GM21825 (cell line): ENCODE measurements around the gene IMPA2.
"Not testable (repeated sequence)": the region's sequence is repeated elsewhere in the genome, so short reads cannot be mapped to it uniquely, and the experiment has no call there.

ENCODE experiments used
- ATAC-seq: cut with Tn5 transposase; IDR thresholded peaks from one replicate; pipeline ENCODE4 v1.9.1; 2021; ENCODE audit warnings: mild to moderate bottlenecking, moderate library complexity; ENCODE audit not compliant: unreplicated experiment

IMPA2 gene

DNA sequence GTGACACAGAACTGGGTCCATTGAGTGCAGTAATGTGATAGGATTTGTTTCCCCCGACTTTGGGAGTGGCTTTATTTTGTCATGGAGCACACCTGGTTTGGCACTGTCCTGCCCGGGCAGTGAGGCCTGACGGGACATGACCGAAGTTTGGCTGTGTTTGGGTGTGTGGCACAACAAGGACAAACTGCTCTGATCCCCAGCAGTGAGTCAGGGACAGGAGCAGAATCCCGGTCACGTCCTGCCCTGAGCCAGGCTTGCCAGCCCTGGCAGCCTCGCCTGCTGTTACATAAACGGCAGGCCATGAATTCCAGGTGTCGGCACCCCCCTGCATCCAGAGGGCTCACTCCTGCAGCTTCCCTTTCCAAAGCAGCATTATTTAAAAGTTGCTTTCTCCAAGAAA lies 45.7 kb downstream of the IMPA2 start:
- no peak for ATAC-seq

DNA sequence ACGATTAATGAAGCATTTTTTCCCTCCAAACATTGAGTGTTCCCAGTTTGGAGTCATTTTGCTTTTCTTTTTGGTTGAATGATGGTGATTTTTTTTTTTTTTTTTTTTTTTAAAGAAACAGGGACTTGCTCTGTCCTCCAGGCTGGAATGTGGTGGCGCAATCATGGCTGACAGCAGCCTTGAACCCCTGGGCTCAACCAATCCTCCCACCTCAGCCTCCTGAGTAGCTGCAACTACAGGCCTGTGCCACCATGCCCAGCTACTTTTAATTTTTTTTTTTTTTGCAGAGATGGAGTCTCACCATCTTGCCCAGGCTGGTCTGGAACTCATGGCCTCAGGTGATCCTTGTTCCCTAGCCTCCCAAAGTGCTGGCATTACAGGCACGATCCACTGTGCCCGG lies 46.2 kb downstream of the IMPA2 start:
- ATAC-seq: no peak

DNA sequence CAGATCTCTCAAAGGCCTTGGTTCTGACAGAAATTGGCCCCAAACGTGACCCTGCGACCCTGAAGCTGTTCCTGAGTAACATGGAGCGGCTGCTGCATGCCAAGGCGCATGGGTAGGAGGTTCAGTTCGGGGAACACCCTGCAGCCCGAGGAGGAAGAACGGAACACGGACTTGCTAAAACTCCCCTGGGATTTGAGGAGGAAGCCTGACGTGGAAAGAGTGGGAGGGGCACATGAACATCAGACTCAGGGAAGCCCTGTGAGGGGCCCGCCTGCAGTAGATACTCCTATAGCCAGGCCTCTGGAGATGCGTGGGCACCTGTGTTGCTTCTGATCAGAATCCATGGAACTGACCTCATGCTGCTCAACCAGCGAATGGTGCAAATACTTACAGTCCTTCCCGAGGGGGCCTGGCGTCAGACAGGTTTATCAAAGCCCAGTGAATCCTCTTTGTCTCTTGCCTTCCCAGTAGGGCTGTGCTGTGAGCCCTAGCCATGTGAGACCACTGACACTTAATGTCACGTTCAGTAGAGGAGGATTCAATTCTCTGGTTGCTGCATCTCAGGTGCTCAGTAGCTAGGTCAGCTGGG lies 46.8 kb downstream of the IMPA2 start:
- ATAC-seq: no peak

DNA sequence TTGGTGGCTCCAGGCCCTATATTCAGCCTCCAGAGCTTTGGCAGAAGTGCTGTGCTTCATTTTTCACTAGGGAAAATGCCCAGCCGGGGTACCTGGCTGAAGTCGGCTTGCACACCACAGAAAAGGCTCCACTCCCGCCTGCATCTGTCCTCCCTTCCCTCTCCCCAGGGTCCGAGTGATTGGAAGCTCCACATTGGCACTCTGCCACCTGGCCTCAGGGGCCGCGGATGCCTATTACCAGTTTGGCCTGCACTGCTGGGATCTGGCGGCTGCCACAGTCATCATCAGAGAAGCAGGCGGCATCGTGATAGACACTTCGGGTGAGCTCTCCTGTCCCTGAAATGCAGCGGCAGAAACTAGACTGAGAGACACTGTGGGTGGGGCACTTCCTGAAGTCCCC lies 47.4 kb downstream of the IMPA2 start:
- no peak for ATAC-seq

DNA sequence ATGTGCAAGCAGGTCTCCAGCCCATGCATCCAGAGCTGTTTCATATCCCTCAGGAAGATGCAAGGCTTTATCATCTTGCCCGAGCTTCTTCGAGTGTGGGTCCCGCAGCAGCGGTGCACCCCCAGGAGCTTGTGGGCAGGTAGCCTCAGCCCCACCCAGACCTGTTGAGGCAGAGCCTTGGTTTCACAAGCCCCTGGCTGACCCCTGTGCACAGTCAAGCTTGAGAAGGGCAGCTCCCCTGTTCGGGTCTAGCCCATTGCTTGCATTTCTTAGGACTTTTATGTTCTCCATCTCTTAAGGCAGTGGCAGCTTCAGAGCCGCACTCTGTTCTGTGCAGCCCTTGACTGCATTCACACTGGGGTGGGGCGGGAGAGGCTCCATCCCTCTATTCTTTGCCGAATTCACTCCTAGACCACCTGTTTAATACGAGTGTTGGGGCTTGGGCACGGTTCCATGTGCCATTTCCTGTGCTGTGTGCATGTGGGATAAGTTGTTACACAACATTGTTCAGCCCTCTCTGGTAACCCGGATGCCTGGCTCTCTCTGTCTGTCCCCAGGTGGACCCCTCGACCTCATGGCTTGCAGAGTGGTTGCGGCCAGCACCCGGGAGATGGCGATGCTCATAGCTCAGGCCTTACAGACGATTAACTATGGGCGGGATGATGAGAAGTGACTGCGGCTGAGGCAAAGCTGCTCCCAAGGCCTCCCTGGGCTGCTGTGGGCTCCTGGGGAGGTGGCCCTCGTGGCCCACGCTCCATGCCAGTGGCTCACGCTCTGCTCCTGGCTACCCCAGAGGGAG lies 48.7 kb downstream of the IMPA2 start:
- ATAC-seq: no peak

DNA sequence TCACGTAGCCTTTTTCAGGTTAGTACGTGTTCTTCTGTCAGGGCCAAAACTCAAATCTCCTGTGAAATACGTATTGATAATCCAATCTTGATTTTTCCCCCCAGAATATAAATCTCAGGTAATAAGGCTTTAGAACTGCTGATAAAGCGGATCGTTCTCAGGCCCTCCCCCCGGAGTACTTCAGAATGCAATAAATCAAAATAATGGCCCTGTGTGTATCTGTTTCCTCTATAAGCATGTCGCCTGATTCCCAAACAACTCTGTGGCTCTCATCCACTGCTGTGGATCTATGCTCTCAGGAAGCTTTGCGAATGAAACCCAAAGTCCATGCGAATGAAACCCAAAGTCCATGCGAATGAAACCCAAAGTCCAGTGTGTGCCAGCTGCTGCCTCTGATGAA lies 49.4 kb downstream of the IMPA2 start:
- ATAC-seq: no peak

DNA sequence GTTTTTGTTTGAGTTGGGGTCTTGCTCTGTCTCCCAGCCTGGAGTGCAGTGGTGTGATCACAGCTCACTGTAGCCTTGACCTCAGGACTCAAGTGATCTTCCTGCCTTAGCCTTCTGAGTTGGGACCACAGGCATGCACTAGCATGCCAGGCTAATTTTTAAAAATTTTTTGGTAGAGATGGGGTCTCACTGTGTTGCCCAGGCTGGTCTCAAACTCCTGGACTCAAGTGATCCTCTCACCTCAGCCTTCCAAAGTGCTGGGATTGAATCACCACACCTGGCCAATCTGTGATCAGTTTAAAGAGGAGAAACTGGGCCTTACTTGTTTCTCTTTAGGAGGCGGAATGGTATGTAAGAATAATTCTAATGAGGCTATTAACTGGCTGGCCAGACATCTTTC lies 49.9 kb downstream of the IMPA2 start:
- no peak for ATAC-seq

DNA sequence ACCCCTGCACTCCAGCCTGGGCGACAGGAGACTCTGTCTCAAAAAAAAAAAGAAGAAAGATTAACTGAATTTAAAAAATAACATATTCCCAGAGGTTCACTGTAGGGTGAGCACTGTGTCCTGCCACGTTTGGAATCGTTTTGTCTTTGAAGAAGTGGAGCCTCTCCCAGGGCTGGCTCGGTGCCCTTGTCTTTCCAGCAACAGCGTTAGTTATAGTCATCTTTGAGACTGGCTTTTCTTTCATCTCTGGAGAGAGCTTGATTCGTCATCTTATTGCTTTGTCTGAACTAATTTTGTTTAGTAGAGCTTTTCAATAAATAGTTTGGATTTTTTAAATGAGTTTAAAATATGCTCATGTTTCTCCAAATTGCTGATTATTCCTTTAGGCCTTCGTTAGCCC lies 50.5 kb downstream of the IMPA2 start:
- ATAC-seq: no peak

DNA sequence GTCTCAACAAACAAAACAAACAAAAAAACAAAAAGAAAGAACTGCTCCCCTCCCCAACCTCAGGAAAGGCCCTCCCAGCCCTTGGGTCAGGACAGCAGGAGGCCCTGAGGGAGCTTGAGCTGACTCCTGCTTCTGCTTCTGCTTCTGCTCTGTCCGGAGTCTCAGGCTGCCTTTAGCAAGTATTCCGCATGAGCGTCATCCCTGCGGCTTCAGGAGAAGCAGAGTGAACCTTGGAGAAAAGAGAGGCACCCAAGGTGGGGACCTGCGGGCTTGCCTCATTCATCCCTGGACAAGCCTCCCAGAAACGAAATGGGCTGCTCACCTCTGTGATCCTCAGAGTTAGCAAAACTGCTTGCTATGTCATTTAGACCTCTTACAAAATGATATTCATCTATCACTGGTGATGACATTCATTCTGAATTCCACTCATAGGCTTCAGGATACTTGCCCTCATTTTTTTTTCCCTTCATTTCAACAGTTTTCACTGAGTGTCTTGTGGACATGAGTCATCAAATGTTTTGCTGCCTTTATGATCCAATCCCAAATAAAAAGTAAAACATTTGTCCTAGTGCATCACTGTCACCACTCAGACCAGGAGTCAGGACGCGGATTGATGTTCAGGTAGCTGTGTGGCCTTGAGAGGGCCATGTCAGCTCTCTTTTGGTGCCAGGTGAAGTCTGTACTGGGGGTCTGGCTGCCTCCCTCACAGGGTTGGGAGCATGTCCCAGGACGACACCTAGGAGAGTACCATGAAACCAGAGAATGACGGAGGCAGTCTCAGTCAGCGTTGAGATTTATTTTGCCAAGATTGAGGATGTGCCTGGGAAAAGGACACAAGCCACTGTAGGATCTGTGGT lies 51.7 kb downstream of the IMPA2 start:
- no peak for ATAC-seq

DNA sequence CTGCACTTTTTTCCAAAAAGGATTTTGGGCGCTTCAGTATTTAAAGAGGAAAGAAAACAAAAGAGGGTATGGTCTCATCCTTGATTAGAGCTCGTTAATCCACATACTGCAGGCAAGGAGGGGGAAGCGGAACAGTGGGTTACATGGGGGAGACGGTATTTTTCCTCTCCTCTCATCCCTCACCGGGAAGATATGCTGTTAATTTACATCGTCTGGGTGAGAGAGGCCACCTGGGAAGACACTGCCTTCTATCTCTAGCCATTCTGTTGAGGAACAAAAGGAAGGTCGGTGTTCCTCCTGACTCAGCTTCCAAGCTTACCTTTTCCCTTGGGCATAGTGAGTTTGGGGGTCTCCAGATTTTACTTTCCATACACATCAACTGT lies 52.3 kb downstream of the IMPA2 start:
- ATAC-seq: no peak

DNA sequence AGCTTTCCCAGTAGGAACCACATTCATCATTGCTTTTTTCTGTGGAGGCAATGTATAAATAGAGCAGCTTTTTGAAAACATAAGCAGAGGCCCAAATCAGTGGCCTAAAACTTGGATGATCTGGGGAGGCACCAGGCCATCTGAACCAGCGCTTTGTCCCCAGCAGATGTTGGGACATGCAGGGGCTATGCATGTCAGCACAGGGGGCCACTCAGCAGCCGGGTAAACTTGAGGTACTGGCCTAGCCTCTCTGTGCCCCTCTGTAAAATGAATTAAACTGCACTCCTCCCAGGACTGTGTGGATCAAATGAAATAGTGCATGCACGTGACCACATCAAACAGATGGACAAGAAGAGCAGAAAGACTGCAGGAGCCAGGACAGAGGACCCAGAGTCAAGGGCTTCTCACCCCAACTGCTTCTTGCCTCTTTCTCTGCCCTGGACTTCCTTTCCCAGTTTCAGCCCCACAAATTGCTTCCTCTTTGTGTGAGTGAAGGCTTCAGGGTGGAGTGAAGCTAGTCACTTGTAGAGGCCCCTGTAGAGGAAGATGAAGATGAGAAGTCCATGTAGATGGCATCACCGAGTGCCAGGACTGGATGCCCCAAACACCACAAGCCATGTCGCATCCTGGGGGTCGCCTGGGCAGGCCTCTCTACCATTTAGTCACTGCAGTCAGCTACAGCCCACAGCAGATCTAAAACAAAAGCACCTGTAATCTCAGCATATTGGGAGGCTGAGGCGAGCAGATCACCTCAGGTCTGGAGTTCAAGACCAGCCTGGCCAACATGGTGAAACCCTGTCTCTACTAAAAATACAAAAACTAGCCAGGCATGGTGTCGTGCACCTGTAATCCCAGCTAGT lies 53.2 kb downstream of the IMPA2 start:
- ATAC-seq: no peak

DNA sequence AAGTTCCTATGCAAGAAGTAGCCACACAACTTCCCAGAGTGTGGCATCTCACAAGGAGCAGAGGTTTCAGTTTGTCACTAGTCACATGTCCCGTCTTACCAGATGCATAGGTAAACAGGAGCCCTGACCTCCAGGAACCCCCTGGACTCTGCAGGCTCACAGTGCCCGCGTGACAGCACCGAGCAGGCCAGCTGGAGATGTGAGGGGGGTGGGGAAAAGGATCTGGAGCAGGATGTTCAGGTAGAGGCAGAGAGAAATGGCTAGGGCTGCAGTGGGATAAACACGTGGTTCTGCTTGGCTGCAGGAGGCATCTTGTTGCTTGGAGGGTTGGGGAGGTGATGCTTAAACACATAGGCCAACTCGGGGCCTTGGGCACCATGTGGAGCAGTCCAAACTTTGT lies 54.2 kb downstream of the IMPA2 start:
- no peak for ATAC-seq

DNA sequence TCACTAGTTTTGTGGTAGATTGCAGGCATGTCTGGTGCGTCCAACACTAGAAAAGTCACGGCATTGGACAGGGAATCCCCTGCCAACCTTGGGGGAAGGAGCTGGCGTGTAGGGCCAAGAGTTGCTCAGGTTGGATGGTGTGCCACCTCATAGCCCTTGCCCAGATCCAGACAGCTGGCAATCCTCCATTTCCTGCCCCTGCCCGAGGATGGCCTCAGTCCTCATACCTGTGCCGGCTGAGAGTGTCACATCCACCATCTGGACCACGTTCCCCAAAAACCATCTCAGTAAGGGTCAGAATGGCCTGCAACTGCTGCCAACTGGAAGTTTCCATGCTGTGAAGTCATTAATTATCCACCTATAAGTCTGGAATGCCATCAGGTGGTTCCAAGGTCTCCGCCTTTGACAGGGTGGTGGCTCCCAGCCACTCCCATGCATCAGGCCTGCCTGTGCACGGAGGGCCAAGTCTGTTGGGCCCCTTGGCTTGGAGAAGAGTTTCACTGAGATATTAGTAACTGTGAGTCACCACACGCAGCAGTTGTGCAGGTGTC lies 55.0 kb downstream of the IMPA2 start:
- ATAC-seq: no peak

DNA sequence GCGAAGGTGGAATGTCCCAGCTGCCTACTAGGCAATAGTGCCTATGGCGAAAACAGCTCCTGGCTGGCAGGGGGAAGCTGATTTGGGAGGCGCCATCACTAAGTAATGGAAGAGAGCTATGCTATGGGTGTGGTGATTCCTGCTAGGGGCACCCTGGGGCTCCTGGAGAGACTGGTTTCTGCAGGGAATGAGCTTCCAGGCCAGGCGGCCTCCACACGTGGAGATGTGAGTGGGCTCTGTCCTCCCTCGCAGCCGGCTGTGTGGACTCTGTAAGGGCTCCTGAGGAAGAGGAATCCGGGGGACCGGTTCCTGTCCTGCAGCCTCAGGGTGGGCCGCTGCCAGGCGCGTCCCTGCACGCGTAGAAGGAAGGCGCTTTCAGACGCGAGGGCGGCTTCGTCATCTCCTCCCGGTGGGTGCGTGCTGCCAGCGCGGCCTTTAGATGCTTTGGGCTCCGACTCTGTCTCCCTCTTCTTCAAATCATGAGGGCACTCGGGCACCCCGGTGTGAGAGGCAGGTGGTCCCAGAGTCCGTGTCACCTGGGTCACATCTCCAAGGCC lies 56.9 kb downstream of the IMPA2 start:
- no peak for ATAC-seq

DNA sequence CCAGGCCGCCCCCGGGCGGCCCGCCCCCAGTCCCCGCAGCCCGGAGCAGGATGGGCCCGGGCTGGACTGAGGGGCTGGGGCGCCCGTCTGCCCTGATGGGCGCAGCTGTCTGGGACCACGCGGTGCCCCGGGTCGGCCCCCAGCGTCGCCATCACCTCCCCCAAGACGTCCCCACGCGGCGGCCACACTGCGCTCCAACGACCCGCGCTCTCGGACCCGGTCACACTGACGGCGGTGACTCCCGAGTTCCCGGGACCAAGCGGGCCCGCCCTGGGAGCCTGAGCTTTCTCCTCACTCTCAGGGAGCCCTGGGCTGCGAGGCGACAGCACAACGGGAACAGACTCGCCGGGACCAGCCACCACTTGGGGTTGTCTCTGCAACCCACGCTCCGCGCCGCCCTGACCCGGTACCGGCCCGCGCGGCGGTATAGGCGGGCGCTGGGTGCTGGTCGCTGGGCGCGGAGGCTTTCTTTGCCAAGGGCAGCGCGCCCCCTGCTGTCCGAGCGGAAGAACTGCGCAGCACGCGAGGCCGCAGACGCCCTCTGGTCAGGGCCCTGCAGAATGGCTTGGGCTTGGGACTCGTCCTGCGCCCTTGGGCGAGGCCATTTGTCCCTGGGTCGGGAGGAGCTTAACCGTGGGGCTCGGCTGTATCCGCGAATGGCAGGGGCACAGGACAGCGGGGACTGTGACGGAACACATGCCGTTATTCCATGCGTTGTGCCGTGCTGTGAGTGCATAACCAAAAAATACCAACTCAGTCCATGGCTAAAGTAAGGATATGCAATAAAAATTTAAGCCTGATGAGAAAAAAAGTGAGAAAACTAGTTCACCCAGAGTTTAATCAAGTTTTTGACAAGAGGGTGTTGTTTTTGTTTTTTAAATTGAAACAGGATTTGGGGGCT lies 57.6 kb downstream of the IMPA2 start:
- ATAC-seq: peak; percentile 84

DNA sequence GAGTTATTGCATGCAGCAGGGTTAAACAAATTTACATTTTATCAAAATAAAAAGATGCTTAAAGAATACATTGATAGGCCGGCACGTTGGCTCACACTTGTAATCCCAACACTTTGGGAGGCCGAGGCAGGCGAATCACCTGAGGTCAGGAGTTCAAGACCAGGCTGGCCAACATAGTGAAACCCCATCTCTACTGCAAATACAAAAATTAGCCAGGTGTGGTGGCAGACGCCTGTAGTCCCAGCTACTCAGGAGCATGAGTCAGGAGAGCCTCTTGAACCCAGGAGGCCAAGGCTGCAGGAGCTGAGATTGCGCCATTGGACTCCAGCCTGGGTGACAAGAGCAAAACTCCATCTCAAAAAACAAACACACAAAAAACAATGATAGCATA lies 58.2 kb downstream of the IMPA2 start:
- not testable (repeated sequence) for ATAC-seq

DNA sequence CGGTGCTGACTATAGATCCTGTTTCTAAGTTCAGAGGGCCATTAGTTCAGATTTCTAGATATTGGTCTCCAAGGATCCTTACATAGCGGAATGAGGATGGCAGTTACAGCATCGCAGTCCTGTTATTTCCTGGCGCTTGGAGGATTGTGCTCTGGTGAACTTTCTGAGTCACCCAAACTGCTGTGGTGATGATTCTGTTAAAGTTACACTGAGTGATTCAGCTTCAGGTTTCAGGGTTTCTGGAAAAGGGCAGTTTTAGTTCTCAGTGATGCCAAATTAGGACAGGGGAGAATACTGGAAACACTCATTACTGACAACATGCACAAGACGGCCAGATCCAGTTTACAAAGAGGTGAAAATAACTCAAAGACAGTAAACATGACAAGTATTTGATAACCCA lies 60.3 kb downstream of the IMPA2 start:
- peak; percentile 56 for ATAC-seq

DNA sequence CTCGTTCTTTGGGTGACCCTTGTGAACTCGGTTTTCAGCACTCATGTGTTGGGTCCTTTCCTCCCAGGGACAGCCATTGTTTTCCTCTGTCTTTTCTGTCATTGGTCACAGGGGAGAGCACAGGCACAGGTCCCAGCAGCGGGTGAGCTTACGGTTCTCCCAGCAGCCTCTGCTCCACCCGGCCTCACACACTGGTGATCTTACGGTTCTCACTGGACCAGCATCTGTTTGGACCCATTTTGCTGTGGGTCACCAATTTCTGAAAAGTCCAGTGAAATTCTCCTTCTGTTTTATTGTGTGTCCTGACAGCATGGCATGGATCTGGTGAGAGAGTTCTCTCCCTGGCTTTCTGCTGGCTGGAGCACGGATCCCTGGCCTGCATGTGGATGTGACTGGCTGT lies 62.5 kb downstream of the IMPA2 start:
- ATAC-seq: no peak

DNA sequence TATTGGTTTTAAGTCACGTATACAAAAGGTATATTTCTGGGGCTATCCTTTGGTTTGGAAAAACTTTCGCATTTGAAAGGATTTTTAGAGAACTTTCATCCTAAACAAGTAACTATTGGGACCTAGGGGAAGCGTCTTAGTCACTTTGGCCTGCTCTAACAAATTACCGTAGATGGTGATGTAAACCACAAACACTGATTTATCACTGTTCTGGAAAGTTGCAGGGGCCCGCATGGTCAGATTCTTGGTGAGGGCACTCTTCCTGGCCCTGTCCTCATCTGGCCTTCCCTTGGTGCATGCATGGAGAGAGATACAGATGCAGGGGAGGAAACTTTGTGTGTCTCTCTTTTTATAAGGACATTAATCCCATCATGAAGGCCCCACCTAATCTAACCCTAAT lies 63.3 kb downstream of the IMPA2 start:
- ATAC-seq: no peak
